NCI-H187 treated with DMSO at 0.1 percent for 48 hours (cell line): ENCODE measurements around the gene OPRL1.

Experiments
- DNase-seq: peaks from one replicate; lab custom pipeline; 2025; lab: John Stamatoyannopoulos, UW

OPRL1 gene

GRCh38 chr20:64104667-64105451, 25.0 kb downstream of the OPRL1 start:
- no peak for DNase-seq

DNA sequence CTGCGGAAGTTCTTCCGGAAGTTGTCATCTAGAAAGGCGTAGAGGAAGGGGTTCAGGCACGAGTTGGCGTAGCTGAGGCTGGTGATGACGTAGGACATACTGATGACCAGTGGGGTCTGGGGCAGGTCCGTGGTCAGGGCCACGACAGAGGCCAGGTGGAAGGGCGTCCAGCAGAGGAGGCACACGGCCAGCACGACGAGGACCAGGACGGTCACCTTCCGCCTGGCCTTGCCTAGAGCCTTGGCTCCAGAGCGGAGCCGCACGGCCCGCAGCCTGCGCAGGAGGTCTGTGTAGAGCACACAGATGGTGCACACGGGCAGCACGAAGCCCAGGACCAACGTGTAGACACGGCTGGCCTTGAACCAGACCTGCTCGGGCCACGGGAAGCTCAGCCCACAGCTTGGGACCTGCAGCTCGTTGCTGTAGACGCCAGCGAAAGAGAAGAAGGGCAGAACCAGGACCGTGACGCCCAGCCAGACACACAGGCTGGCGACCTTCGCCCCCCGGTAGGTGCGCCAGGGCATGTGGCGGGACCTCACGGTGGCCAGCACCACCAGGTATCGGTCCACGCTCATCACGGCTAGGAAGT, 26.1 kb downstream of the OPRL1 start:
- no peak for DNase-seq

DNA sequence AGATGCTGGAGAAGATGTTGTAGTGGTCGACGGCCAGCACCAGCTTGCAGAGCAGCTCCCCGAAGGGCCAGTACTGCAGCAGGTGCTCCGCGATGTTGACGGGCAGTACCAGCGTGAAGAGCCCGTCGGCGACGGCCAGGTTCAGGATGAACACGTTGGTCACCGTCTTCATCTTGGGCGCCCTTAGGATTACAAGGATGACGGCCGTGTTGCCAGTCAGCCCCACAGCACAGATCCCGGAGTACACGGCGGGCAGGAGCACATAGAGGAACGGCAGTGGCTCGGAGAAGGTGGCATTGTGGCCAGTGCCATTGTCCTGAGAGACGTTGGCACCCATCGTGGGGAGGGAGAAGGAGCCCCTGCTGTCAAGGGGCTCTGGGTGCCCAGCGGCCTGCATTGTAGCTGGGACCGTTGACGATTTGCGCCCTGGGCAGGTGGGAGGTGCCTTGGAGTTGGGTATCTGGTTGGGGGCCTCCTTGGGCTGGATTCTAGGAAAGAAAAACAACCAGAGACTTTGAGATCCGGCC, 26.6 kb downstream of the OPRL1 start:
- DNase-seq: no peak

DNA sequence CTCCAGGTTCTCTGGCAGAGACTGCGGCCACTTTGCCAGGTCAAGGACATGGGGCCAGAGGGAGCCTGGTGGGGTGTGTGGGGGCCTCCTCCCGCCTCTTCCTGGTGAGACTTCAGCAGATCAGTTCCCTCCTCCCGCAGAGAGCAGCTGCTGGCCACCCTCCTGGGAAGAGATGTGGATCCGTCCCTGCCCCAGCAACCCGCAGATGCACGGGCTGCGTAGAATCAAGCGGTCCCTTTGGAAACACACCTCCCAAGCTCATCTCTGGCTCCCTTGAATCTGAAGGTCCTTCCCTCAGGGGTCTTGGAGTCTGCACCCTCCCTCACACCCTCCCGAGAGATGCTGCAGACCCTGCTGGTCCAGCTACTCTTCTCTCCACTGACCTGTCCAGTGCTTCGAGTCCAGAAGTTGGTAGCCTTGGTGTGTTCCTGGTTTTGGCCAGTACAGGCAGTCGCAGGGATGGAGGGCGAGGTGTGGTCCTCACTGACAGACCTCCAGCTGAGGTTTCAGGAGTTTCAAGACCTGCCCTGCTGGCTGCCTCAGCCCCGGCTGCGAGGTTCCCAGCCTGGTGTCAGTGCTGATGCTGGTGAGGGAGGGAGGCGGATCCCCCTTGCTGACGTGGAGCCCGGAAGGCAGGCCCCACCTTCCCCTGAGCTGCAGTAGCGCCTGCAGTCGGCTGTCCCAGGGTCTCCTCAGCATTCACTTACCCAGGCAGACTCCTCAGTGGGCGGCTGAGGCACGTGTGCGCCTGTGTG, 27.3 kb downstream of the OPRL1 start, which contains the start of gene NPBWR2:
TSS of gene NPBWR2 (minus strand) at position 585 of the 755 bp plus-strand sequence. CDS start 734 bp downstream, outside the sequence.
- no peak for DNase-seq

- DNase-seq: no peak
These were observed 28.0 kb downstream of the OPRL1 start for GRCh38 chr20:64107736-64108457.

DNA sequence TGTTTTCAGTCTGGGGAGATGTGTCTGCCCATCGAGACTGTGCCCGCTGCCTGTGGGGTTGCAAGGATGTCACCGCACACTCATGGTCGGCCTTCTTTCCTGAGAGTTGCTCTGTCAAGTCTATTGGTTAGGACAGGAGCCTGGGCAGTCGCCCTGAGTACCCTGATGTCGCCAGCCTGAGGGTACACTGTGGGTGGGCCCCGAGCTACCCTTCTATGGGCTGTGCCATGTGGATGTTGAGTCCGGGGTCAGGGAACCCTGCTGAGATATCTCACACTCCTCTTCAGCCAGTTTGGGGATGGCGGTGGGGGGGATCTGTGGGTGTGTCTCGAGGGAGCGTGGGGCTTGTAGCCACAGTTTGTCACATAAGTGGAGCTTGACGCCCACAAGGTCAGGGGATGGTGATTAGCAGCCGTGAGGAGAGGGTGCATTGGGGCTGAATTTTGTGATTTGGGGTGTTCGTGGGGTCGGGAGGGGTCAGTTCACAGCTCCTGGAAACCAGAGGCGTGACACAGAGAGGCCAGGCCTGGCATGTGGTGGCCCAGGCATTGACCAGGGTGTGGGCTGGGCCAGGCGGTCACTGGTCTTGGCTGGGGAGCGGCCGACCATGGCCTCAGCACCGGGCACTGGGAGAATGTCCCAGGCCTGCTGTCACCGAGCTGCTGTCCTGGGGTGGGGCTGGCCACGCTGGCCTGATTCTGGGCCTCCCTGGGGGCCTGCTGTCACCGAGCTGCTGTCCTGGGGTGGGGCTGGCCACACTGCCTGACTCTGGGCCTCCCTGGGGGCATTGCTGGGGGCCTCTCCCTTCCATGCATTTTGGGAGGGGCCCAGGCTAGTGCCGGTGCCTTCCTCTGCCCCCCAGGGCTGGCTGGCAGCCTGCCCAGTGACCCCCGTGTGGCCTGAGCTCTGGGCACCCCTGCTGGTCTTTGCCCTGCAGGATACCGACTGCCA, 29.1 kb downstream of the OPRL1 start:
- DNase-seq: no peak

- DNase-seq: no peak
These were observed 30.0 kb downstream of the OPRL1 start for GRCh38 chr20:64109831-64110391.

GRCh38 chr20:64110411-64111068, 30.7 kb downstream of the OPRL1 start:
- DNase-seq: no peak

DNA sequence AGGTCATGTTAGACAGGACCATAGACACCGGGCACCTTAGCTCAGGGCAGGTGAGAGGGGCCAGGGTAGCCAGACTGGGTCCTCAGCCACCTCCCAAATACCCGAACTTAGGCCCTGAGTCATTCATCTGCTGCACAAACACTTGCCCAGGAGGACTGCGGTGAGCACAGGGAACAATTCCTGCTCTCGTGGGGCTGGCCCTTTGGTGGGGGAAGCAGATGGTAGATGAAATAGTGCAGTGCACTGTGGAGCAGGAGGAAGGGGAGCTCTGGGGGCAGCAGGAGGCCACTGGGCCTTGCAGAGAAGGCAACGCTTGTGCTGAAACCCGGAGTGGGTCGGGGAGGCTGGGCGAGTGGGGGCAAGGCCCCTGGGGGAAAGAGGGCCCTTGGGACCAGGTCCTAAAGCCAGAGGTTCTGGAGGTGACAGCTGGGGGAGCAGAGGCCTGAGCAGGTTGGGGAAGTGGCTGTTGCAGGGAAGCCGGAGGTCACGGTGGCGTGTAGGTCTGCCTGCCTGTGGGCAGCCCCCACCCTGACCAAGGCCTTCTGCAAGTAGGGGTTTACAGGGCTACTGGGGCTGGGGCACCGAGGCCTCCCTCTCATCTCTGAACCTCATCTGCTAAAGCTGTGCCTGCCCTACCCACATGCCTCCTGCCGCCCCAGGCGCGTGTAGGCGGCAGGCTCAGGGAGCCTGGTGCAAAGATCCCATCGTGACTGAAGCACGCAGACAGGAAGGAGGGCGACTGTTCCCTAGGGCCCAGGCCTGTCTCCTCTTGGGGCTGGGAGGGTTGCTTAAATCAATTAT, 32.2 kb downstream of the OPRL1 start:
- DNase-seq: no peak

GRCh38 chr20:64112691-64113443, 33.0 kb downstream of the OPRL1 start:
- DNase-seq: no peak

- no peak for DNase-seq
These were observed 33.5 kb downstream of the OPRL1 start for GRCh38 chr20:64113444-64113775.

DNA sequence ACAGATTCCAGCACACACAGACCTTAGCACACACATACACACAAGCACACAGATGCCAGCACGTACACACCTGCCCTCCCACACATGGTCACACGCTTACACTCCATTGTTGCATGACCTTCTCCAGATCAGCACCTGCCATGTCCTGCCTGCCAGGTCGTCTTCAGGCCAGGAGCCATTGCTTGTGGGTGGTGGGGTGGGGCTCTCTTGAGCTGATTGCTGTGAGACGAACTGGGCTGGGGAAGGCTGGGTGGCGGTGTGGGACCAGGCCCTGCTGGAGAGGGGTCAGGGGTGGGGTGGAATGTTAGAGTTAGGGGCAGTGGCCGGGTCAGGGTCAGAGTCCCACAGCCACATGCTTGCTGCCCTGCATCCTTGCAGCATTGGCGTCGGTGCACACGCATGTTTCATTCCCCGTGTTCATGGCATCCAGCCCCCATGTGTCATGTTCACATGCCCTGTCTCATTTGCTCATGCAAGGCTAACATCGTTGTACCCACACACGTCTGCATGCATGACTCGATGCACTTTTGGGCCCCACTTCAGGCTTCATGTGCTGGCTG, 34.0 kb downstream of the OPRL1 start:
- no peak for DNase-seq

- no peak for DNase-seq
These were observed 34.6 kb downstream of the OPRL1 start for GRCh38 chr20:64114356-64114971.

- DNase-seq: peak; percentile 66
These were observed 35.5 kb downstream of the OPRL1 start for GRCh38 chr20:64115171-64115911.

DNA sequence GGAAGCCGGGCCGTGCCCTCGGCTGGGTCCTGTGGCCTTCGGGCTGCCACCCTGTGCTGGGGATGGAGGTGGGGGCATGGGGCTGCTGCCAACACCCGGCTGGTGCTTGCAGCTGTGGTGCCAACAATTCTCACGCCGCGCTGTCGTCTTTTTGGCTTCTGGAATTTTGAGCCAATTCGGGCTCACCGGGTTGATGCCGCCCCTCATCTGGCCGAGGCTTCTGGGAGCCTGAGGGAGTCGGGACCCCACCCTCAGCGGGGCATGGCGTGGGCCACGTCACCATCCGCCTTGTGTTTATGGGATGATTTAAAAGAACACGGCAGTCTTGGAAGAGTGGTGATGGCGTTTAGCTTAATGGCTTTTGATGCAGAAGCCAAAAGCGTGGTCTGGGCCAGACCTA, 36.1 kb downstream of the OPRL1 start:
- no peak for DNase-seq

DNA sequence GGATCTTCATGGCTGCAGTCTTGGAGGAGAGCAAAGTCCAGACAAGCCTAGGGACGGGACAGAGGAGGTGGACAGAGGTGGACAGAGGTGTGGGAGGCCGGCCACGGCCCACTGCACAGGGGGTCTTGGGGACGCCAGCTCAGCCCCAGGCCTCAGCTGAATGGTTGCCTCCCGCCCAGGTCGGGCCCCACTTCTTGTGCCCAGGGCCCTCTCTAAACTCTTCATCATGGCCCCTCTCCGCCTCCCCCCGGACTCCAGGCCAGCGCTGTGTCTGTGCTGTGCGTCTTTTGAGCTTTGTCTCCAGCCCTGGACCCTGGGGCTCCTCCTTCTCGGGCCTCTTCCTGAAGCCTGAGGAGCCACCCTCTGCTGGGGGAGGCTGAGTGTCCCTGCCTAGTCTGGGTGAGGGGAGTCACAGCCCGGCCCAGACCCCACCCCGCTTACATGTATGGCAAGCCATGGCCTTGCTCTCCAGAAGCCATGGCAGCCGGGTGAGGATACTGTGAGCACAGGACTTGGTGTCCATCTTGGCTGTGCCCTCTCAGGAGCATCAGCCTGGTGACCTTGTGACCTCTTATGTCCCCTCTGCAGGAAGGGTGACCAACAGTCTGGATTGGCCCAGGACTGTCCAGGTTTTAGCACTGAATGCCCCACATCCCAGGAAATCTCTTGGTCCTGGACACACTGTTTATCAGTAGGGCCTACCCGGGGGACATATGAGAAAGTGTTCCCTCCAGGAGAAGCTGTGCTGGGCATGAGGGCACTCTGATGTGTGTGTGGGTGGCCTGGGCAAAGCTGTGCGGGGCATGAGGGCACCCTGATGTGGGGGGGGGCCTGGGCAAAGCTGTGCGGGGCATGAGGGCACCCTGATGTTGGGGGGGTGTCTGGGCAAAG, 36.9 kb downstream of the OPRL1 start:
- DNase-seq: no peak
